Karpas-422 (cell line): ENCODE results near the gene MEIOSIN. TPM values are rescaled to one million over a fixed set of nuclear protein-coding genes. Genes with fewer than 3 reads are reported as not detected.

ENCODE experiments used
- DNase-seq: peaks from one replicate; pipeline ENCODE4 v3.0.0-alpha.2; 2015
- H2AFZ ChIP-seq: fragments of 200-600 bp; sonication (generic); 2 replicates; pipeline ENCODE4 v1.6.1; 2014; ENCODE audit warnings: antibody characterized with exemption, low read length, mixed read lengths
- H3K27ac ChIP-seq: fragments of 200-600 bp; sonication (generic); 2 replicates; pipeline ENCODE4 v1.5.1; 2014; ENCODE audit warnings: mild to moderate bottlenecking, low read length, moderate library complexity
- H3K27me3 ChIP-seq: fragments of 200-600 bp; sonication (generic); 2 replicates; pipeline ENCODE4 v1.6.1; 2014; ENCODE audit warnings: low read length, mixed read lengths
- H3K36me3 ChIP-seq: fragments of 200-600 bp; sonication (generic); 2 replicates; pipeline ENCODE4 v1.6.1; 2014; ENCODE audit warnings: low read length, mixed read lengths; ENCODE audit not compliant: insufficient read depth
- H3K4me1 ChIP-seq: fragments of 200-600 bp; sonication (generic); 2 replicates; pipeline ENCODE4 v1.6.1; 2014; ENCODE audit warnings: mild to moderate bottlenecking, low read length, mixed read lengths
- H3K4me2 ChIP-seq: fragments of 200-600 bp; sonication (generic); 2 replicates; pipeline ENCODE4 v1.6.1; 2014; ENCODE audit warnings: low read length, low read depth, mild to moderate bottlenecking; ENCODE audit not compliant: poor library complexity, severe bottlenecking
- H3K4me3 ChIP-seq: fragments of 200-600 bp; sonication (generic); 2 replicates; pipeline ENCODE4 v1.5.1; 2014; ENCODE audit warnings: mild to moderate bottlenecking, antibody characterized with exemption, low read length, mixed read lengths
- H3K79me2 ChIP-seq: fragments of 200-600 bp; sonication (generic); 2 replicates; pipeline ENCODE4 v1.6.1; 2014; ENCODE audit warnings: mild to moderate bottlenecking, low read length, mixed read lengths
- H3K9ac ChIP-seq: fragments of 200-600 bp; sonication (generic); 2 replicates; pipeline ENCODE4 v1.6.0; 2014; ENCODE audit warnings: low read length
- H3K9me2 ChIP-seq: fragments of 200-600 bp; sonication (generic), shearing (Covaris generic); replicated peaks from 2 replicates; pipeline ENCODE4 v1.6.0; 2014; ENCODE audit warnings: mild to moderate bottlenecking, low read length, moderate library complexity; ENCODE audit not compliant: insufficient read depth
- H3K9me3 ChIP-seq: fragments of 300-700, 200-600 bp; sonication (generic); 2 replicates; pipeline ENCODE4 v1.6.1; 2014; ENCODE audit warnings: low read length, mixed read lengths
- H4K20me1 ChIP-seq: fragments of 200-600 bp; sonication (generic); 2 replicates; pipeline ENCODE4 v1.6.1; 2014; ENCODE audit warnings: mild to moderate bottlenecking, antibody characterized with exemption, low read length, low read depth; ENCODE audit not compliant: insufficient read depth
- total RNA-seq: library from RNA; depleted of rRNA; stranded (reverse); fragments of >200 nt; shearing (Covaris generic); gene quantifications from 2 replicates; pipeline ENCODE4 v1.2.3, GENCODE V29; 2014; ENCODE audit warnings: low replicate concordance

The MEIOSIN gene
- total RNA-seq, 1 experiment from 2014 or later = not detected

- no peaks in the 10 kb centered on the region for H3K36me3 ChIP-seq
- peak overlapping the region; percentile 64 for H3K27ac ChIP-seq
- peak overlapping the region; percentile 87 for H3K4me2 ChIP-seq
- peak overlapping the region; percentile 70 for H3K9ac ChIP-seq
- peak; percentile 70 for DNase-seq
- H3K9me2 ChIP-seq = no peaks in the 10 kb centered on the region
- no peaks in the 10 kb centered on the region for H3K9me3 ChIP-seq
- no peaks in the 10 kb centered on the region for H3K79me2 ChIP-seq
- no peaks in the 10 kb centered on the region for H3K27me3 ChIP-seq
- peaks cover 24% of the 10 kb centered on the region for H3K4me1 ChIP-seq
- H2AFZ ChIP-seq = no peak overlapping the region
- peak overlapping the region; percentile 62 for H3K4me3 ChIP-seq
- H4K20me1 ChIP-seq = 0 out of 2 replicates have a peak, but pooled peaks cover 4% of the 10 kb centered on the region
Measured at GRCh38 chr19:45769821-45770191, 36.6 kb downstream of the MEIOSIN start.

DNA sequence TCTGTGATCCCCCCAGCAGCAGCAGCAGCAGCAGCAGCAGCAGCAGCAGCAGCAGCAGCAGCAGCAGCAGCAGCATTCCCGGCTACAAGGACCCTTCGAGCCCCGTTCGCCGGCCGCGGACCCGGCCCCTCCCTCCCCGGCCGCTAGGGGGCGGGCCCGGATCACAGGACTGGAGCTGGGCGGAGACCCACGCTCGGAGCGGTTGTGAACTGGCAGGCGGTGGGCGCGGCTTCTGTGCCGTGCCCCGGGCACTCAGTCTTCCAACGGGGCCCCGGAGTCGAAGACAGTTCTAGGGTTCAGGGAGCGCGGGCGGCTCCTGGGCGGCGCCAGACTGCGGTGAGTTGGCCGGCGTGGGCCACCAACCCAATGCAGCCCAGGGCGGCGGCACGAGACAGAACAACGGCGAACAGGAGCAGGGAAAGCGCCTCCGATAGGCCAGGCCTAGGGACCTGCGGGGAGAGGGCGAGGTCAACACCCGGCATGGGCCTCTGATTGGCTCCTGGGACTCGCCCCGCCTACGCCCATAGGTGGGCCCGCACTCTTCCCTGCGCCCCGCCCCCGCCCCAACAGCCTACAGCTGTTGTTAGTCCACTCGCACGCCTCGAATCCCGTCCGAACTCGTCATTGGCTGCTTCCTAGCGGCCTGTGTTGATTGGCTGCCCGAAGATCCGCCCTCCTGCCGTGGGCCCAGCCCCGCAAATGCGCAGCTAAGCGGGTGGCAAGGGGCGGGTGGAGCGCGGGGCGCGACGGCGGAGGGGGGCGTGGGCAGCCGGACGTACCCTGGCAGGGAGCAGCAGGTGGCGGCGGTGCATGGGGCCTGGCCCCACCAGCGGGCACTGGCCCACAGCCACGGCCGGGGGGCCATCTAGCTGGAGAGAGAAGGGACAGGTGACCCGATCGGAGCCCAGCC, 37.2 kb downstream of the MEIOSIN start:
- Histone ChIP-seq H3K27me3 (no peaks in the 10 kb centered on the region), H2AFZ (no peak overlapping the region), H3K79me2 (no peaks in the 10 kb centered on the region), H3K4me2 (peak overlapping the region; percentile 87), H3K9ac (peak overlapping the region; percentile 70), H4K20me1 (0 out of 2 replicates have a peak, but pooled peaks cover 4% of the 10 kb centered on the region), H3K27ac (peak overlapping the region; percentile 64), H3K9me2 (no peaks in the 10 kb centered on the region), H3K4me1 (peaks cover 24% of the 10 kb centered on the region), H3K4me3 (peak overlapping the region; percentile 62), H3K36me3 (no peaks in the 10 kb centered on the region), H3K9me3 (no peaks in the 10 kb centered on the region)
- DNase-seq = peak; percentile 99

GRCh38 chr19:45771311-45771933, 38.2 kb downstream of the MEIOSIN start:
- Histone ChIP-seq H3K9me2 (no peaks in the 10 kb centered on the region), H3K9ac (peak overlapping the region; percentile 45; the same call in 1 of the 2 replicates), H3K4me3 (no peak overlapping the region), H4K20me1 (0 out of 2 replicates have a peak, but pooled peaks cover 4% of the 10 kb centered on the region), H3K27me3 (no peaks in the 10 kb centered on the region), H3K27ac (no peak overlapping the region), H2AFZ (no peak overlapping the region), H3K36me3 (no peaks in the 10 kb centered on the region), H3K9me3 (no peaks in the 10 kb centered on the region), H3K4me1 (peaks cover 24% of the 10 kb centered on the region), H3K79me2 (no peaks in the 10 kb centered on the region), H3K4me2 (peak overlapping the region; percentile 87)
- DNase-seq = no peak

DNA sequence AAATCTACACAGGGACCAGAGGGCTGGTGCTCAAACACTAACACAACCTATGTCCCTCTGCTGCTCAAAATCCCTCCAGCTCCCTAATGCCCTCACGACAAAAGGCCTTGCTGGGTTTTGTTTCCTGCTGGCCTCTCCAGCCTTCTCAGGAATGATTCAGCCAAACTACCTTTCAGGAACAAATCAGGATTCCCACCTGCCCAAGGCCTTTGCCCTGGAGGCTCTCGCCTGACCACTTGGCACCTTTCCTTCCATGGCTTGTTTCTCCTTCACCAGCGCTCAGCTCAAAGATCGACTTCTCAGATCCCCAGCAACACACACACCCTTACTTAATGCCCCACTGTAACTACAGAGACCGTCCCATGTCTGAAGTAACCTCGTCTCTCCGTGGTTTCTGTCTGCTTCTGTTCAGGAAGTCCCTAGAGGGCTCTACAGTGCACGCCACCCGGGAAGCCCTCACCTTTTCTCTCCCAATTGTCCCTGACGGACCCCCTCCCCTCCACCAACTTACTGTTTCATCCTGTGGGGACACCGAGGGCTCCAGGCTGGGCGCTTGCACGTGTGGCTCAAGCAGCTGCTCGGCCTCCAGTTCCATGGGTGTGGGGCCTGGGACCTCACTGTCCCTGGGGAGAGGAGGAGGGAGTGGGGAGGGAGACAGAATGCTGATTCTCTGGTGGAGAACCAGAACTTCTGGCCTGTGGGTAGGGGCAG, 39.0 kb downstream of the MEIOSIN start:
- Histone ChIP-seq H3K9me2 (no peaks in the 10 kb centered on the region), H3K79me2 (no peaks in the 10 kb centered on the region), H3K27me3 (no peaks in the 10 kb centered on the region), H3K9me3 (no peaks in the 10 kb centered on the region), H4K20me1 (0 out of 2 replicates have a peak, but pooled peaks cover 4% of the 10 kb centered on the region), H3K9ac (no peak overlapping the region), H3K27ac (no peak overlapping the region), H2AFZ (no peak overlapping the region), H3K4me2 (no peak overlapping the region), H3K4me1 (peaks cover 24% of the 10 kb centered on the region), H3K36me3 (no peaks in the 10 kb centered on the region; the same call in 1 of the 2 replicates), H3K4me3 (no peak overlapping the region)
- DNase-seq = no peak

DNA sequence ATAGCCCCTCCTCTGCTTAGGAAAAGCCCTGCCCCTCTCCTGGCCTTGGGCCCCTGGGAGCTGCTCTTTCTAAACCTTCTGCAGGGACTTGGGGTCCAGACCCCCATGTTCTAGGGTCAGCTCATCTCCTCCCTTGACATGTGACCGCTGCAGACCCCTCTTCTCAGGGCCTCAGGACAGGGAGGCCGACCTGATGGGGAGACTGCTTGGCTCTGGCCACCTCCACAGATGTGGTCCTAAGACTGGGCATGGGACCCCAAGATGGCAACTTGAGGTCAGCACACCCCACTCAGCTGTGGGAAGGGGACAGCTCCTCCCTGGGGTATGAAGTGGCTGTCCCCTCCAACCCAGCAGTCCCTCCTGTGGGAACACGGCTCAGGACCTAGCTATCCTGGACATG, 39.7 kb downstream of the MEIOSIN start:
- Histone ChIP-seq H2AFZ (no peak overlapping the region), H3K9me2 (no peaks in the 10 kb centered on the region), H4K20me1 (0 out of 2 replicates have a peak, but pooled peaks cover 4% of the 10 kb centered on the region), H3K27ac (no peak overlapping the region), H3K4me1 (peaks cover 23% of the 10 kb centered on the region), H3K9me3 (no peaks in the 10 kb centered on the region), H3K27me3 (no peaks in the 10 kb centered on the region), H3K79me2 (no peaks in the 10 kb centered on the region), H3K4me2 (no peak overlapping the region), H3K36me3 (peaks cover 4% of the 10 kb centered on the region; the same call in 1 of the 2 replicates), H3K9ac (no peak overlapping the region), H3K4me3 (no peak overlapping the region)
- no peak for DNase-seq

DNA sequence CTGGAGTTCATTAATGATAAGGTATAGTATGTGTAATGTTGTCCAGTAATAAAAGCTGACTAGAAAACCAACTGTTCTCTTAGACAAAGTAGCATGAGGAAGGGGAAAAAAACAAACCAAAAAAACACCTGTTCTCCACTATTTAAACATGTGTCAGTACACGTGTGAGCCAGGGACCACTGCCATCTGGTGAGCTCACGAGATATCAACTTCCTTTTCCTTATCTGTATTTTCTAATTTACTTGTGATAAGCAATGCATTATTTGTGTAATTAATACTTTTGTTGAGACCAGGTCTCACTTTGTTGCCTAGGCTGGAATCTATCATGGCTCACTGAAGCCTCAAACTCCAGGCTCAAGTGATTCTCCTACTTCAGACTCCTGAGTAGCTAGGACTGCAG, 40.1 kb downstream of the MEIOSIN start:
- no peaks in the 10 kb centered on the region for H3K79me2 ChIP-seq

DNA sequence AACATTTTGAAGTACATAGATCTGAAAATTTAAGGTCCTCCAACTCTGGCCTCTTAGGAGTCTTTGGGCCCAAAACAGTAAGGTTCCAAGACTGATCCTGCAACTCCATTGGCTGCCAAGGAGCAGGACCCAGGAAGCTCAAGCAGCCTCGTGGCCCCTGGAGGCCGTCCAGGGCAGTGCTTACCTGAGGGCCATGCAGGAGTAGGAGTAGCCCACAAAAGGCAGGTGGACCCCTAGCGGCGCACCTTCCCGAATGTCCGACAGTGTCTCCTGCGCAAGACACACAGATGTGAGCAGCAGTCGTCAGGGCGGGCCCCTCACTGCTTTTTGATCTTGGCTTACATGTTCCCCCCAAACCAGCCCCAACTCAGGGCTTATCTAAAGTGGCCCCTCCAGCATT, 41.5 kb downstream of the MEIOSIN start:
- Histone ChIP-seq H3K79me2 (no peaks in the 10 kb centered on the region), H3K4me3 (no peak overlapping the region), H4K20me1 (0 out of 2 replicates have a peak, but pooled peaks cover 3% of the 10 kb centered on the region), H3K9me2 (no peaks in the 10 kb centered on the region), H3K27ac (no peak overlapping the region), H3K4me1 (peaks cover 21% of the 10 kb centered on the region), H3K9ac (no peak overlapping the region), H3K4me2 (no peak overlapping the region), H2AFZ (no peak overlapping the region), H3K36me3 (peaks cover 4% of the 10 kb centered on the region; the same call in 1 of the 2 replicates), H3K27me3 (no peaks in the 10 kb centered on the region), H3K9me3 (no peaks in the 10 kb centered on the region)
- no peak for DNase-seq

More for the DNA sequence above, 40.1 kb downstream of the MEIOSIN start:
- H3K4me3 ChIP-seq = no peak overlapping the region
- H3K9me3 ChIP-seq = no peaks in the 10 kb centered on the region
- no peak overlapping the region for H3K4me2 ChIP-seq
- H3K9ac ChIP-seq = no peak overlapping the region
- DNase-seq = no peak
- H4K20me1 ChIP-seq = 0 out of 2 replicates have a peak, but pooled peaks cover 4% of the 10 kb centered on the region
- no peaks in the 10 kb centered on the region for H3K9me2 ChIP-seq
- no peak overlapping the region for H2AFZ ChIP-seq
- H3K4me1 ChIP-seq = peaks cover 19% of the 10 kb centered on the region
- H3K36me3 ChIP-seq = peaks cover 4% of the 10 kb centered on the region; the same call in 1 of the 2 replicates
- H3K27me3 ChIP-seq = no peaks in the 10 kb centered on the region
- no peak overlapping the region for H3K27ac ChIP-seq
